Neural progenitor cell (in vitro differentiated cells): ENCODE results near the gene HS3ST5. TPM values are rescaled to one million over a fixed set of nuclear protein-coding genes. Genes with fewer than 3 reads are reported as not detected.

Experiments
- DNase-seq: peaks from one replicate; pipeline ENCODE4 v3.0.0-alpha.2; 2016; ENCODE audit warnings: low spot score
- H2AFZ ChIP-seq: fragments of 200-600 bp; sonication (generic); replicated peaks from 2 replicates; pipeline ENCODE4 v1.6.1; 2016; ENCODE audit warnings: antibody characterized with exemption
- H3F3A ChIP-seq: fragments of 200-600 bp; sonication (generic); 2 replicates; pipeline ENCODE4 v1.6.1; 2016; ENCODE audit warnings: antibody characterized with exemption, low read depth
- H3K27ac ChIP-seq: fragments of 200-600 bp; sonication (generic); 2 replicates; pipeline ENCODE4 v1.5.1; 2016; ENCODE audit warnings: mild to moderate bottlenecking
- H3K27me3 ChIP-seq: fragments of 200-600 bp; sonication (generic); 2 replicates; pipeline ENCODE4 v1.6.1; 2016; ENCODE audit warnings: mild to moderate bottlenecking, moderate library complexity
- H3K36me3 ChIP-seq: fragments of 200-600 bp; sonication (generic); 2 replicates; pipeline ENCODE4 v1.5.1; 2016
- H3K4me1 ChIP-seq: fragments of 200-600 bp; sonication (generic); 2 replicates; pipeline ENCODE4 v1.6.1; 2016; ENCODE audit warnings: mixed run types
- H3K4me2 ChIP-seq: fragments of 200-600 bp; sonication (generic); 2 replicates; pipeline ENCODE4 v1.6.1; 2016
- H3K4me3 ChIP-seq: fragments of 200-600 bp; sonication (generic); 2 replicates; pipeline ENCODE4 v1.5.1; 2016
- H3K79me2 ChIP-seq: fragments of 200-600 bp; sonication (generic); 2 replicates; pipeline ENCODE4 v1.6.1; 2016; ENCODE audit warnings: low read depth
- H3K9ac ChIP-seq: fragments of 200-600 bp; sonication (generic); 2 replicates; pipeline ENCODE4 v1.6.1; 2016
- H3K9me3 ChIP-seq: fragments of 200-600 bp; sonication (generic); 2 replicates; pipeline ENCODE4 v1.5.1; 2016; ENCODE audit warnings: low read depth
- H4K20me1 ChIP-seq: fragments of 200-600 bp; sonication (generic); 2 replicates; pipeline ENCODE4 v1.6.1; 2016; ENCODE audit warnings: low read depth
- H3K27ac Mint-ChIP-seq: 3 replicates; pipeline ENCODE4 v1.8.0; 2021; ENCODE audit warnings: mixed read lengths
- H3K27me3 Mint-ChIP-seq: 2 replicates; pipeline ENCODE4 v1.8.0; 2022; ENCODE audit warnings: low read depth, mild to moderate bottlenecking, inconsistent platforms, moderate library complexity, mixed read lengths; ENCODE audit not compliant: insufficient read depth
- H3K36me3 Mint-ChIP-seq: 3 replicates; pipeline ENCODE4 v1.8.0; 2021; ENCODE audit warnings: mixed read lengths
- H3K4me1 Mint-ChIP-seq: 3 replicates; pipeline ENCODE4 v1.8.0; 2021; ENCODE audit warnings: mixed read lengths
- H3K4me3 Mint-ChIP-seq: 3 replicates; pipeline ENCODE4 v1.8.0; 2021; ENCODE audit warnings: mild to moderate bottlenecking, moderate library complexity, mixed read lengths
- H3K9me3 Mint-ChIP-seq: 3 replicates; pipeline ENCODE4 v1.8.0; 2020; ENCODE audit warnings: mixed read lengths
- CTCF ChIP-seq: fragments of 200-600 bp; sonication (generic); IDR thresholded peaks from 2 replicates; pipeline ENCODE4 v1.5.1; 2017; ENCODE audit warnings: antibody characterized with exemption, mild to moderate bottlenecking
- EZH2 ChIP-seq: fragments of 200-600 bp; sonication (generic); IDR thresholded peaks from 2 replicates; pipeline ENCODE4 v1.6.1; 2017; ENCODE audit warnings: antibody characterized with exemption, mild to moderate bottlenecking, moderate library complexity
- EZH2phosphoT487 ChIP-seq: fragments of 200-600 bp; sonication (generic); IDR thresholded peaks from 2 replicates; pipeline ENCODE4 v1.6.1; 2017; ENCODE audit warnings: antibody characterized with exemption
- total RNA-seq: library from RNA; depleted of rRNA; stranded (reverse); fragments of >200 nt; gene quantifications from 2 replicates; pipeline ENCODE4 v1.2.3, GENCODE V29; 2015; ENCODE audit warnings: low replicate concordance

The HS3ST5 gene
- total RNA-seq, 1 donor from 2014 or later = 0.34 TPM

GRCh38 chr6:114195027-114195365, 147.8 kb downstream of the HS3ST5 start:
- Histone ChIP-seq H3K4me2 (no peak overlapping the region), H3K27me3 (no peaks in the 10 kb centered on the region), H3K79me2 (no peaks in the 10 kb centered on the region), H3K27ac (no peak overlapping the region), H3K4me3 (no peak overlapping the region), H3F3A (peaks cover 24% of the 10 kb centered on the region), H3K9me3 (no peaks in the 10 kb centered on the region), H3K36me3 (no peaks in the 10 kb centered on the region), H4K20me1 (no peaks in the 10 kb centered on the region), H3K4me1 (peaks cover 30% of the 10 kb centered on the region), H3K9ac (no peak overlapping the region), H2AFZ (no peak overlapping the region)
- DNase-seq = no peak
- no peak overlapping the region for H3K4me3 Mint-ChIP-seq
- no peaks in the 10 kb centered on the region for H3K9me3 Mint-ChIP-seq
- peaks cover 19% of the 10 kb centered on the region for H3K4me1 Mint-ChIP-seq
- H3K27ac Mint-ChIP-seq = no peak overlapping the region
- H3K27me3 Mint-ChIP-seq = no peaks in the 10 kb centered on the region
- TF ChIP-seq EZH2 = no peak
- TF ChIP-seq EZH2phosphoT487 = no peak
- TF ChIP-seq CTCF = no peak
- H3K36me3 Mint-ChIP-seq = no peaks in the 10 kb centered on the region

GRCh38 chr6:114194362-114195026, 148.3 kb downstream of the HS3ST5 start:
- Histone ChIP-seq H3K36me3 (no peaks in the 10 kb centered on the region), H3K9me3 (no peaks in the 10 kb centered on the region), H3K79me2 (no peaks in the 10 kb centered on the region), H3K9ac (no peak overlapping the region), H3K4me2 (no peak overlapping the region), H3F3A (peaks cover 24% of the 10 kb centered on the region), H3K4me1 (peaks cover 30% of the 10 kb centered on the region), H3K4me3 (no peak overlapping the region), H4K20me1 (no peaks in the 10 kb centered on the region), H2AFZ (peak overlapping the region; percentile 77), H3K27ac (no peak overlapping the region), H3K27me3 (no peaks in the 10 kb centered on the region)
- no peak for DNase-seq
- Mint-ChIP-seq H3K27ac (no peak overlapping the region), H3K4me1 (peaks cover 19% of the 10 kb centered on the region), H3K4me3 (no peak overlapping the region), H3K9me3 (no peaks in the 10 kb centered on the region), H3K36me3 (no peaks in the 10 kb centered on the region), H3K27me3 (no peaks in the 10 kb centered on the region)
- no peak for TF ChIP-seq EZH2phosphoT487
- TF ChIP-seq EZH2 = no peak
- TF ChIP-seq CTCF = no peak

- no peak for TF ChIP-seq EZH2phosphoT487
- no peak for TF ChIP-seq EZH2
- TF ChIP-seq CTCF = no peak
- Mint-ChIP-seq H3K4me1 (no peaks in the 10 kb centered on the region), H3K27me3 (no peaks in the 10 kb centered on the region), H3K4me3 (no peak overlapping the region), H3K27ac (no peak overlapping the region), H3K36me3 (no peaks in the 10 kb centered on the region), H3K9me3 (peaks cover 6% of the 10 kb centered on the region)
- no peak overlapping the region for H3K4me3 ChIP-seq
- no peaks in the 10 kb centered on the region for H3K27me3 ChIP-seq
- no peaks in the 10 kb centered on the region for H4K20me1 ChIP-seq
- H3K9ac ChIP-seq = no peak overlapping the region
- H3K4me1 ChIP-seq = no peaks in the 10 kb centered on the region
- H3F3A ChIP-seq = no peaks in the 10 kb centered on the region
- no peak overlapping the region for H2AFZ ChIP-seq
- H3K79me2 ChIP-seq = no peaks in the 10 kb centered on the region
- H3K36me3 ChIP-seq = no peaks in the 10 kb centered on the region
- H3K4me2 ChIP-seq = no peak overlapping the region
- H3K9me3 ChIP-seq = no peaks in the 10 kb centered on the region
- no peak overlapping the region for H3K27ac ChIP-seq
- no peak for DNase-seq
Observed at GRCh38 chr6:114187563-114187962, 155.3 kb downstream of the HS3ST5 start.
